Peyer's patch (tissue), 4 donors: ENCODE data around the gene PSD4.

Source experiments
- CTCF ChIP-seq, 6 experiments: fragments of 450-650 bp in 4 of 6; fragments of 200-600 bp in 2 of 6; sonication (generic) in 1 of 6; IDR thresholded peaks; one replicate each; pipeline ENCODE4 v1.5.1; 2017 to 2019; ENCODE audit warnings: antibody characterized with exemption in 6 of 6, mild to moderate bottlenecking in 3 of 6, moderate library complexity in 1 of 6
- POLR2A ChIP-seq, 2 donors: fragments of 450-650 bp; IDR thresholded peaks; one replicate each; pipeline ENCODE4 v1.5.1; 2017; ENCODE audit warnings: antibody characterized with exemption in 2 of 2, mild to moderate bottlenecking in 2 of 2, moderate library complexity in 2 of 2

DNA sequence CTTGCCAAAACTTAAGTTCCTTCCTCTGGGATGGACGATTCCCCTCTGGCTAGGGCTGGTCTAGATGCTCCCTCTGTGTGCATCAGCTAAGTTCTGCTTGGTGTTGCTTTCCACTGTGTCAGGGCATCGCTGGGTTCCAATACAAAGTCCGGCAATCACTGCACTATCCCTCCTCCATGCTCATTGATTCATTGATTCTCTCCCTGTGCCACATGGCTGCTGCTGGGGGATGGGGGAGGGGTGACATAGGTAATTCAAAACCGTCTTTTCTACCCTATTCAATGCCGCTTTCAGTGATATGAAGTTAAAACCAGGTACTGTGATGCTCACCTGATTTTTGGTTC, 23.5 kb upstream of the PSD4 start:
- no peak for TF ChIP-seq CTCF (IDR thresholded peaks at IDR 0.05)
- TF ChIP-seq POLR2A (IDR thresholded peaks at IDR 0.05), result no peak
